Neural progenitor cell (in vitro differentiated cells): ENCODE results near the gene MED1. TPM values are rescaled to one million over a fixed set of nuclear protein-coding genes. Genes with fewer than 3 reads are reported as not detected.
"Not testable (repeated sequence)": the region's sequence is repeated elsewhere in the genome, so short reads cannot be mapped to it uniquely, and the experiment has no call there.

Experiments
- DNase-seq: peaks from one replicate; pipeline ENCODE4 v3.0.0-alpha.2; 2016; ENCODE audit warnings: low spot score
- H2AFZ ChIP-seq: fragments of 200-600 bp; sonication (generic); replicated peaks from 2 replicates; pipeline ENCODE4 v1.6.1; 2016; ENCODE audit warnings: antibody characterized with exemption
- H3F3A ChIP-seq: fragments of 200-600 bp; sonication (generic); 2 replicates; pipeline ENCODE4 v1.6.1; 2016; ENCODE audit warnings: antibody characterized with exemption, low read depth
- H3K27ac ChIP-seq: fragments of 200-600 bp; sonication (generic); 2 replicates; pipeline ENCODE4 v1.5.1; 2016; ENCODE audit warnings: mild to moderate bottlenecking
- H3K27me3 ChIP-seq: fragments of 200-600 bp; sonication (generic); 2 replicates; pipeline ENCODE4 v1.6.1; 2016; ENCODE audit warnings: mild to moderate bottlenecking, moderate library complexity
- H3K36me3 ChIP-seq: fragments of 200-600 bp; sonication (generic); 2 replicates; pipeline ENCODE4 v1.5.1; 2016
- H3K4me1 ChIP-seq: fragments of 200-600 bp; sonication (generic); 2 replicates; pipeline ENCODE4 v1.6.1; 2016; ENCODE audit warnings: mixed run types
- H3K4me2 ChIP-seq: fragments of 200-600 bp; sonication (generic); 2 replicates; pipeline ENCODE4 v1.6.1; 2016
- H3K4me3 ChIP-seq: fragments of 200-600 bp; sonication (generic); 2 replicates; pipeline ENCODE4 v1.5.1; 2016
- H3K79me2 ChIP-seq: fragments of 200-600 bp; sonication (generic); 2 replicates; pipeline ENCODE4 v1.6.1; 2016; ENCODE audit warnings: low read depth
- H3K9ac ChIP-seq: fragments of 200-600 bp; sonication (generic); 2 replicates; pipeline ENCODE4 v1.6.1; 2016
- H3K9me3 ChIP-seq: fragments of 200-600 bp; sonication (generic); 2 replicates; pipeline ENCODE4 v1.5.1; 2016; ENCODE audit warnings: low read depth
- H4K20me1 ChIP-seq: fragments of 200-600 bp; sonication (generic); 2 replicates; pipeline ENCODE4 v1.6.1; 2016; ENCODE audit warnings: low read depth
- H3K27ac Mint-ChIP-seq: 3 replicates; pipeline ENCODE4 v1.8.0; 2021; ENCODE audit warnings: mixed read lengths
- H3K27me3 Mint-ChIP-seq: 2 replicates; pipeline ENCODE4 v1.8.0; 2022; ENCODE audit warnings: low read depth, mild to moderate bottlenecking, inconsistent platforms, moderate library complexity, mixed read lengths; ENCODE audit not compliant: insufficient read depth
- H3K36me3 Mint-ChIP-seq: 3 replicates; pipeline ENCODE4 v1.8.0; 2021; ENCODE audit warnings: mixed read lengths
- H3K4me1 Mint-ChIP-seq: 3 replicates; pipeline ENCODE4 v1.8.0; 2021; ENCODE audit warnings: mixed read lengths
- H3K4me3 Mint-ChIP-seq: 3 replicates; pipeline ENCODE4 v1.8.0; 2021; ENCODE audit warnings: mild to moderate bottlenecking, moderate library complexity, mixed read lengths
- H3K9me3 Mint-ChIP-seq: 3 replicates; pipeline ENCODE4 v1.8.0; 2020; ENCODE audit warnings: mixed read lengths
- CTCF ChIP-seq: fragments of 200-600 bp; sonication (generic); IDR thresholded peaks from 2 replicates; pipeline ENCODE4 v1.5.1; 2017; ENCODE audit warnings: antibody characterized with exemption, mild to moderate bottlenecking
- EZH2 ChIP-seq: fragments of 200-600 bp; sonication (generic); IDR thresholded peaks from 2 replicates; pipeline ENCODE4 v1.6.1; 2017; ENCODE audit warnings: antibody characterized with exemption, mild to moderate bottlenecking, moderate library complexity
- EZH2phosphoT487 ChIP-seq: fragments of 200-600 bp; sonication (generic); IDR thresholded peaks from 2 replicates; pipeline ENCODE4 v1.6.1; 2017; ENCODE audit warnings: antibody characterized with exemption
- total RNA-seq: library from RNA; depleted of rRNA; stranded (reverse); fragments of >200 nt; gene quantifications from 2 replicates; pipeline ENCODE4 v1.2.3, GENCODE V29; 2015; ENCODE audit warnings: low replicate concordance

MED1 gene
- total RNA-seq, 1 donor from 2014 or later: 35.6 TPM

DNA sequence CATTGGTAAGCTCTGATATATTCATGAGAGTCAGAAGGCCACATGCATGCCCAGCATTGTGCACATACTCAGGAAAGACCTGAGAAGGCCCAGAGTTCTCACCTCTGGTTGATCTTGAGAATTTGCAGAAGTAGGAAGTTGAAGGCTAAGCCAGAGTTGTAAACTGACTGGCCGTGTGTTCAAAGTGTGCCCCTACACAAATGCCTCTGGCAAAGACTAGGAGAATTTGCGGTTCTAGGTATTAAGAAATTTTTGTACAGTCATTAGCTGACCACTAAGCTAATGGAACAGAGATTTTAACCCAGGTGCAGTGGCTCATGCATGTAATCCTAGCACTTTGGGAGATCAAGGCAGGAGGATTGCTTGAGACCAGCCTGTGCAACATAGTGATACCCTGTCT is 74.6 kb downstream of the MED1 start:
- H3K27ac Mint-ChIP-seq: no peak overlapping the region
- no peak overlapping the region for H3K4me3 Mint-ChIP-seq
- H3F3A ChIP-seq: no peaks in the 10 kb centered on the region
- no peak for DNase-seq
- H2AFZ ChIP-seq: no peak overlapping the region
- H3K36me3 Mint-ChIP-seq: peaks cover 3% of the 10 kb centered on the region
- no peak overlapping the region for H3K27ac ChIP-seq
- H3K4me1 Mint-ChIP-seq: no peaks in the 10 kb centered on the region
- TF ChIP-seq EZH2phosphoT487: no peak
- TF ChIP-seq CTCF: no peak
- no peak for TF ChIP-seq EZH2
- H3K36me3 ChIP-seq: no peaks in the 10 kb centered on the region
- H3K9me3 Mint-ChIP-seq: no peaks in the 10 kb centered on the region
- H3K4me1 ChIP-seq: no peaks in the 10 kb centered on the region
- H3K4me2 ChIP-seq: no peak overlapping the region
- H4K20me1 ChIP-seq: peaks cover 37% of the 10 kb centered on the region
- no peaks in the 10 kb centered on the region for H3K9me3 ChIP-seq
- no peak overlapping the region for H3K9ac ChIP-seq
- H3K27me3 Mint-ChIP-seq: no peaks in the 10 kb centered on the region
- H3K4me3 ChIP-seq: no peak overlapping the region
- H3K27me3 ChIP-seq: no peaks in the 10 kb centered on the region
- peaks cover 29% of the 10 kb centered on the region for H3K79me2 ChIP-seq

DNA sequence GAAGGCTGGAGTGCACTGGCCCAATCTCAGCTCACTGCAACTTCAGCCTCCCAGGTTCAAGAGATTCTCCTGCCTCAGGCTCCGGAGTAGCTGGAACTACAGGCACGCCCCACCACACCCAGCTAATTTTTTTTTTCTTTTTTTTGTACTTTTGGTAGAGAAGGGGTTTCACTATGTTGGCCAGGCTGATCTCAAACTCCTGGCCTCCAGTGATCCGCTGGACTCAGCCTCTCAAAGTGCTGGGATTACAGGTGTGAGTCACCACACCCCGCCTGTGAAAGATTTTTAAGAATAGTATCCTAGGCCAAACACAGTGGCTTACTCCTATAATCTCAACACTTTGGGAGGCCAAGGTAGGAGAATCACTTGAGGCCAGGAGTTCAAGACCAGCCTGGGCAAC is 83.3 kb downstream of the MED1 start:
- H3K36me3 ChIP-seq, H3K79me2 ChIP-seq, H3K27ac Mint-ChIP-seq, H2AFZ ChIP-seq, H3K36me3 Mint-ChIP-seq, H3K4me1 Mint-ChIP-seq, H3K4me3 ChIP-seq, H3K4me1 ChIP-seq, H3K4me3 Mint-ChIP-seq, H3F3A ChIP-seq, H3K9me3 Mint-ChIP-seq, DNase-seq, H3K27me3 ChIP-seq, H3K27ac ChIP-seq, H3K9me3 ChIP-seq, H3K9ac ChIP-seq, H3K4me2 ChIP-seq, H3K27me3 Mint-ChIP-seq: not testable (repeated sequence)
- H4K20me1 ChIP-seq: peaks cover 16% of the 10 kb centered on the region

DNA sequence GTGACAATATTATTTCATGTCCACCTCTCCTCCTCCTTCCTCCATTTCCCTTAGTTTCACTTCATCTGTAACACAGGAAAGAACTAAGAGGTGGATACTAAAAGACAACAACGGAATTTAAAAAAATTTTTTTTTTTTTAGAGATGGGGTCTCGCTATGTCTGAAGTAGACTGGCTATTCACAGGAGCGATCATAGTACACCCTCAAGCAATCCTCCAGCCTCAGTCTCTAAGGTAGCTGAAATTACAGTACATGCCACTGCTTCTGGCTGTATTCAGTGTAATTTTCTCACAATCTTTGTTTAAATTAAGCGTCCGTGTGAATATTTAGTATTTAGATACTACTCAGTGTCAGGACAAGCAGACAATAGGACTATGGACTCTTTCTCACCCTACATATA is 85.2 kb downstream of the MED1 start:
- Mint-ChIP-seq H3K36me3 (no peaks in the 10 kb centered on the region), H3K27ac (no peak overlapping the region), H3K4me1 (no peaks in the 10 kb centered on the region), H3K4me3 (no peak overlapping the region), H3K9me3 (no peaks in the 10 kb centered on the region), H3K27me3 (peaks cover 4% of the 10 kb centered on the region)
- no peaks in the 10 kb centered on the region for H3K36me3 ChIP-seq
- DNase-seq: no peak
- no peak overlapping the region for H3K27ac ChIP-seq
- no peaks in the 10 kb centered on the region for H3K27me3 ChIP-seq
- peaks cover 16% of the 10 kb centered on the region for H4K20me1 ChIP-seq
- no peak overlapping the region for H3K9ac ChIP-seq
- no peaks in the 10 kb centered on the region for H3F3A ChIP-seq
- no peak overlapping the region for H2AFZ ChIP-seq
- H3K4me3 ChIP-seq: no peak overlapping the region
- no peak overlapping the region for H3K4me2 ChIP-seq
- no peaks in the 10 kb centered on the region for H3K9me3 ChIP-seq
- TF ChIP-seq CTCF (no peak), EZH2phosphoT487 (no peak), EZH2 (no peak)
- H3K4me1 ChIP-seq: no peaks in the 10 kb centered on the region
- H3K79me2 ChIP-seq: peaks cover 6% of the 10 kb centered on the region

- Histone ChIP-seq H3K27ac (no peak overlapping the region), H3K79me2 (peaks cover 11% of the 10 kb centered on the region), H2AFZ (no peak overlapping the region), H3K9me3 (no peaks in the 10 kb centered on the region), H3F3A (no peaks in the 10 kb centered on the region), H3K4me3 (no peak overlapping the region), H3K4me1 (no peaks in the 10 kb centered on the region), H4K20me1 (peaks cover 21% of the 10 kb centered on the region), H3K27me3 (no peaks in the 10 kb centered on the region), H3K9ac (no peak overlapping the region), H3K4me2 (no peak overlapping the region), H3K36me3 (no peaks in the 10 kb centered on the region)
- no peak overlapping the region for H3K4me3 Mint-ChIP-seq
- no peak overlapping the region for H3K27ac Mint-ChIP-seq
- no peaks in the 10 kb centered on the region for H3K36me3 Mint-ChIP-seq
- TF ChIP-seq CTCF (no peak), EZH2 (no peak), EZH2phosphoT487 (no peak)
- H3K27me3 Mint-ChIP-seq: peaks cover 2% of the 10 kb centered on the region
- no peak for DNase-seq
- H3K4me1 Mint-ChIP-seq: no peaks in the 10 kb centered on the region
- no peaks in the 10 kb centered on the region for H3K9me3 Mint-ChIP-seq
These were observed 85.8 kb downstream of the MED1 start for GRCh38 chr17:39365242-39365641.
